A549 (cell line): ENCODE data around the gene SDSL.

Source experiments
- CTCF ChIP-seq: fragments of >200 bp; sonication (Bioruptor Twin); formaldehyde crosslinking; IDR thresholded peaks from 3 replicates; pipeline ENCODE4 v1.5.1; 2016
- MAX ChIP-seq: IDR thresholded peaks from 2 replicates; pipeline ENCODE4 v1.6.1; 2012
- MAZ ChIP-seq: fragments of 150-350 bp; IDR thresholded peaks from 2 replicates; pipeline ENCODE4 v1.6.1; 2014; ENCODE audit warnings: antibody characterized with exemption, low read depth, low read length, borderline replicate concordance
- REST ChIP-seq: fragments of 200-600 bp; sonication (generic); IDR thresholded peaks from 2 replicates; pipeline ENCODE4 v1.6.1; 2016; ENCODE audit warnings: antibody characterized with exemption, mild to moderate bottlenecking, moderate library complexity

GRCh38 chr12:113390064-113391043 lies 31.8 kb upstream of the SDSL start:
- no peak for TF ChIP-seq CTCF
- no peak for TF ChIP-seq REST
- TF ChIP-seq MAX: no peak
- TF ChIP-seq MAZ: no peak
